ENCODE results near the gene TRERF1. TPM values are rescaled to one million over a fixed set of nuclear protein-coding genes. Genes with fewer than 3 reads are reported as not detected.
A peak's percentile ranks its signal among the peaks of the same experiment; 100 is the strongest.

The TRERF1 gene
- total RNA-seq, 1 donor from 2014 or later = 8.3 TPM

GRCh38 chr6:42403421-42403820 is 48.3 kb downstream of the TRERF1 start:
- Mint-ChIP-seq H3K27ac (no peak overlapping the region), H3K4me3 (no peak overlapping the region), H3K27me3 (ENCODE audit: insufficient read depth, low read depth) (peaks cover 2% of the 10 kb centered on the region), H3K36me3 (no peaks in the 10 kb centered on the region), H3K9me3 (no peaks in the 10 kb centered on the region), H3K4me1 (peaks cover 29% of the 10 kb centered on the region)
- Histone ChIP-seq H3K79me2 (ENCODE audit: low read depth) (peaks cover 82% of the 10 kb centered on the region), H3K36me3 (no peaks in the 10 kb centered on the region), H3K4me1 (peaks cover 42% of the 10 kb centered on the region), H3K27ac (peak overlapping the region; percentile 35), H3K4me2 (peak overlapping the region; percentile 17), H3K9ac (no peak overlapping the region), H3F3A (ENCODE audit: low read depth) (peaks cover 20% of the 10 kb centered on the region), H4K20me1 (ENCODE audit: low read depth) (peaks cover 80% of the 10 kb centered on the region), H2AFZ (replicated peaks) (no peak overlapping the region), H3K4me3 (no peak overlapping the region), H3K9me3 (ENCODE audit: low read depth) (no peaks in the 10 kb centered on the region), H3K27me3 (no peaks in the 10 kb centered on the region)
- TF ChIP-seq EZH2 (IDR thresholded peaks at IDR 0.05) (no peak), EZH2phosphoT487 (IDR thresholded peaks at IDR 0.05) (no peak), CTCF (IDR thresholded peaks at IDR 0.05) (no peak)
- peak; percentile 42 for DNase-seq (ENCODE audit: low spot score)

DNA sequence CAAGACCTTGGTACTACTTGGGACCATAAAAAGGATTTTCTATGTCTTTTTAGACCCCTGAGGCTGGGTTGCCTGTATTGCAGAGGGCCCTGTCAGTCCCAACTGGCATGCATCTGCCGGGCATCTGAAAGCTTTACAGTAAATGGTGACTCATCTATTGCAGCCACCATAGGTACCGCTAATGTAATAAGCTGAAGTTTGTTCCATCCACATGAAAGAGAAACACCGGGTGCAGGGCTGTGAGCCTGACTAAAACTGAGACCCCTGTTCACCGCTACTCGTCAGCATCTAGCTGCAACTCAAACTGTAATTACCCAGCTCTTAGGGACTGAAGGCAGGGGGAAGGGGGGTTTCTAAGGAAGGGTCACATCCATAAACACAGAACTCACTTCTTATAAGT is 49.5 kb downstream of the TRERF1 start:
- DNase-seq (ENCODE audit: low spot score) = no peak
- Mint-ChIP-seq H3K4me1 (peaks cover 25% of the 10 kb centered on the region), H3K36me3 (no peaks in the 10 kb centered on the region), H3K4me3 (no peak overlapping the region), H3K27me3 (ENCODE audit: insufficient read depth, low read depth) (peaks cover 4% of the 10 kb centered on the region), H3K9me3 (no peaks in the 10 kb centered on the region), H3K27ac (no peak overlapping the region)
- peaks cover 92% of the 10 kb centered on the region for H3K79me2 ChIP-seq (ENCODE audit: low read depth)
- H3K4me2 ChIP-seq = no peak overlapping the region
- H3K36me3 ChIP-seq = no peaks in the 10 kb centered on the region
- no peaks in the 10 kb centered on the region for H3K9me3 ChIP-seq (ENCODE audit: low read depth)
- H2AFZ ChIP-seq (replicated peaks) = no peak overlapping the region
- H3F3A ChIP-seq (ENCODE audit: low read depth) = peaks cover 20% of the 10 kb centered on the region
- H3K27ac ChIP-seq = no peak overlapping the region
- H3K4me1 ChIP-seq = peaks cover 41% of the 10 kb centered on the region
- no peaks in the 10 kb centered on the region for H3K27me3 ChIP-seq
- H4K20me1 ChIP-seq (ENCODE audit: low read depth) = peaks cover 75% of the 10 kb centered on the region
- H3K4me3 ChIP-seq = no peak overlapping the region
- TF ChIP-seq EZH2 (IDR thresholded peaks at IDR 0.05) (no peak), CTCF (IDR thresholded peaks at IDR 0.05) (no peak), EZH2phosphoT487 (IDR thresholded peaks at IDR 0.05) (no peak)
- H3K9ac ChIP-seq = no peak overlapping the region

DNA sequence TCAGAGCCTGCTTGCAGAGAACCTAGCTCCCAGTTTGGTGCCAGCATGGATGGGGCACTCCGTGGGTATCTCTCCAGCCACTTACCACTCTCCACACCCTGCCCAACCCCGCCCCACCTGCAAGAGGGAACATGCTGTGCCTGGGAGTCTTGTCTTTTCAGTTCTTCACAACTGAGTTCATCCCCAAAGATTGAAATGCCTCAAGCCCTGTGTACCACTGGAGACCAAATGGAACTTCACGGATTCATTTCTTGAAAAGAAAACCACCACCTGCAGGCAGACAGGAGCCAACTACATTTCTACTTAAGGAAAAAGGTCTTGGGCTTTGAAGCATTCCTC is 50.1 kb downstream of the TRERF1 start:
- Mint-ChIP-seq H3K27ac (no peak overlapping the region), H3K4me3 (no peak overlapping the region), H3K36me3 (no peaks in the 10 kb centered on the region), H3K27me3 (ENCODE audit: insufficient read depth, low read depth) (peaks cover 4% of the 10 kb centered on the region), H3K4me1 (peaks cover 19% of the 10 kb centered on the region), H3K9me3 (no peaks in the 10 kb centered on the region)
- Histone ChIP-seq H3K4me1 (peaks cover 35% of the 10 kb centered on the region), H2AFZ (replicated peaks) (no peak overlapping the region), H3K9ac (no peak overlapping the region), H3K9me3 (ENCODE audit: low read depth) (no peaks in the 10 kb centered on the region), H3K36me3 (no peaks in the 10 kb centered on the region), H3K4me3 (no peak overlapping the region), H3K27me3 (no peaks in the 10 kb centered on the region), H3K79me2 (ENCODE audit: low read depth) (peaks cover 91% of the 10 kb centered on the region), H4K20me1 (ENCODE audit: low read depth) (peaks cover 72% of the 10 kb centered on the region), H3F3A (ENCODE audit: low read depth) (peaks cover 20% of the 10 kb centered on the region), H3K4me2 (no peak overlapping the region), H3K27ac (no peak overlapping the region)
- no peak for DNase-seq (ENCODE audit: low spot score)
- TF ChIP-seq CTCF (IDR thresholded peaks at IDR 0.05) (no peak), EZH2phosphoT487 (IDR thresholded peaks at IDR 0.05) (no peak), EZH2 (IDR thresholded peaks at IDR 0.05) (no peak)
